GM19452 (cell line): ENCODE data around the gene AUTS2.

Source experiments
- ATAC-seq: cut with Tn5 transposase; IDR thresholded peaks from one replicate; pipeline ENCODE4 v1.9.1; 2021; ENCODE audit not compliant: unreplicated experiment

AUTS2 gene

DNA sequence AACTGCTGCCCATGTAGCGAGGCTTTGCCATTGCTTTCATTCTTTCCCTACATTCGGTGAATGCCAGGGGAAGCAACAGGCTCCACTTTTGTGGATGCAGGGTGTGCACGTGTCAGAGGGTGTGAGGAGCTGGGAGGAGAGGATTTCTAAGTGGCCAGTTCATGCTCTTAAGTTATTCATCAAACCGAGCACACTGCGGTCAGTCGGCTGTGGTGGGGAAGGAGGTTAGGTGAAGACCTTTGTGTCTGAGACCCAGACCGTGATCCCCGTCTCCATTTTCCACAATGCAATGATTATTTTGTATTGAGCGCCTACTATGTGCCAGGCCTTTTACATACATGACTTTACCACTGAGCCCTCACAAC lies 1095.0 kb downstream of the AUTS2 start:
- no peak for ATAC-seq

DNA sequence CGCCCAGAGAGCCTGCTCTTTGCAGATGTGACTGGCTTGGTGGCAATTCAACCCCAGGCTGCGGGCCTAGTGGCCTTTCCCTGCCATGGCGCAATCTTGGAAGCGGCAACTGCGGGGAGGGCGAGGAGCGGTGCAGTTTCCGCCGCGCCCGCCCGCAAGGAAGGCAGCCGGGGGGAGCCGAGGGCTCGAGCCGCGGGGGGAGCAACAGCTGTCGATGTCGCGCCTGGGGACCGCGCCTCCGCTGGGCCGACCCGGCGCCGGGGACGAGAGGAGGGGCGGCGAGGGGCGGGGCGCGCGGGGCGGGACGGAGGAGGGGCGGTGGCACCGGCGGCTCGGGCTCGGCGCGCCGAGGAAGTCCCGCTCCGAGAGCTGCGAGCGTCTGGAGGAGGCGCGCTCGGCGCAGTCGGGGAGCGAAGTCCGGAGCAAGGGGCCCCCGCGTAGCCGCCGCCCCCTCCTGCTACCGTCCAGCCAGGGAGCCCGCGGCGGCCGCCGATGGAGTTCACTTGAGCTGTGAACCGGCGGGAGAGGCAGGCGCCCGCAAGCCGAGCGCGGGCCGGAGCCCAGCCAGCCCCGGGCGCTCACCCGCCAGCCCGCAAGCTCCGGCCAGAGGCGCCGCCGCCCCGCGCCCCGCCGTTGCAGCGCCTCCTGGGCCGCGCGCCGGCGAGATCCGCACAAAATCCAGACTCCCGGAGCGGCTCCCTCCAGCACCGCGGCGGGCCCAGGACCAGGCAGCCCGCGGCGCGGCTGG lies 1095.6 kb downstream of the AUTS2 start:
- ATAC-seq, result peak; percentile 53

DNA sequence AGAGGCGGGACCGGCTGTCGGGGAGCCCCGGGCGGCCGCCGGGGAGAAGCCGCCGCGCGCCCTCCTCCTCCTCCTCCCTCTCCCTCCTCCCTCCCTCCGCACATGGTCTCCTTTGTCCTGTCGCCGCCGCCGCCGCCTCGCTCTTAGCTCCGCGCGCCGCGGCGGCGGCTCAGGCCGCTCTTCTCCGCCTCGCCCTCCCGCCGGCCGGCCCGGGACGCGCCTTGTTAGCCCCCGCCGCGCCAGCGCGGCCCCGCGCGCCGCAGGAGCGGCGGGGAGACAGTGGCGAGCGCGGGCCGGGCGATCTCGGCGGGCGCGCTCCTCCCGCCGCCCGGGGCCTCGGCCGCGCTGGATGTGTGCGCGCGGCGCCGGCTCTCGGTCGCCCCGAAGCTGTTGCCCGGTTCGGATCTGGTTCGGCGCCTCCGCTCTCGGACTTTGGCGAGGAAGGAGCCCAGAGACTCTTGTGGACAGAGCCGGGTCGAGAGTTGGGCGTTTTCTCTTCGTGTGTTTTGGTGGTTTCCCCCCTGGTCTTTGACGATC lies 1096.2 kb downstream of the AUTS2 start:
- peak; percentile 43 for ATAC-seq

DNA sequence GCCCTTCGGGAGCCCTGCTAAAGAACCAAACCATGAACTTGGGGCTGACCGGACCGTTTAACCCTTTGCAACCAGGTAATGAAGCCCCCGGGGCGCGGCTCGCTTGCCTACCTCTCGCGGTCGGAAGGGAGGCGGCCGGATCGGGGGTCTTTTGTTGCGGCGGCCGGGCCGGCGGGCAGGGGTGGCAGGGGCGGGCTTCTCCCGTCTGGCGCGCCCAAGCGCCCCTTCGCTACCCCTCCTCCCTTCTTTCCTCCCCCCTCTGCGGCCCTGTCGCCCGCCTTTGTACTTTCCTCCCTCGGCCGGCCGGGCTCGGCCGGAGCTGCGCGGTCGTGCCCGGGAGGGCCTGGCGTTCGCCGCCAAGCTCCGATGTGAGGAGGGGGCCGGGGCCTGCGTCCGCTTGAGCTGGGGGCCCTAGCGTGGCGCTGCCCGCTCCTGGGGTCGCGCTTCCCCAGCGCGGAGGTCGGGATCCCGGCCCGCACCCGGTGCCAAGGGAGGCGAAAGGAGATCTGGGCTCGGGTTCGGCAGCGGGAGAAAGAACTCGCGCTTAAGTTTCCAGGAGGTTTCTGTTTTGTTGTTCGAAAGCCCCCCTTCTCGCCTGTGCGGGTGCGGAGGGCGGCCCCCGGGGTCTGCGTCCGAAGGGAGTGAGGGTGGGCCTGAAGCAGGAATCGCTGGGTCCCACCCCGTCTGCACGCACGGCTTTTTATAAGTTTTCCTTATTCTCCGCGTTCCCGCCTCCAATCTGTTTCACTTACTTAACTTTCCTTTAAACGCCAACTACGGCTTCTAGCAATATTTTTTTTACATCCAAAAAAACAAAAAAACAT lies 1096.9 kb downstream of the AUTS2 start:
- no peak for ATAC-seq

DNA sequence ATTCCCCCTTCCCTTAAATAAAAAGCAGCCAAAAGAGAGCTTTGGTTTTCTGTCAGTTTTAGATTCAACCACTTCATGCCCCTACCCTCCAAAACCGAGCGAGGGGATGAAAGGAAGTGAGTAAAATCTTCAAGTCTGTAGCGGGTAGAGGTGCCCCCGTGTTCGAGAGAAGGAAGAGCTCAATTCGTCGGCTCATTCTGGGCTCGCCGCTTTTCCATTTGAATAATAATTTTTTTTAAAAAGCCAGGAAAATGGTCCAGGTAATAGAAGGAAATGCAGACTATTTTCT lies 1097.5 kb downstream of the AUTS2 start:
- no peak for ATAC-seq

DNA sequence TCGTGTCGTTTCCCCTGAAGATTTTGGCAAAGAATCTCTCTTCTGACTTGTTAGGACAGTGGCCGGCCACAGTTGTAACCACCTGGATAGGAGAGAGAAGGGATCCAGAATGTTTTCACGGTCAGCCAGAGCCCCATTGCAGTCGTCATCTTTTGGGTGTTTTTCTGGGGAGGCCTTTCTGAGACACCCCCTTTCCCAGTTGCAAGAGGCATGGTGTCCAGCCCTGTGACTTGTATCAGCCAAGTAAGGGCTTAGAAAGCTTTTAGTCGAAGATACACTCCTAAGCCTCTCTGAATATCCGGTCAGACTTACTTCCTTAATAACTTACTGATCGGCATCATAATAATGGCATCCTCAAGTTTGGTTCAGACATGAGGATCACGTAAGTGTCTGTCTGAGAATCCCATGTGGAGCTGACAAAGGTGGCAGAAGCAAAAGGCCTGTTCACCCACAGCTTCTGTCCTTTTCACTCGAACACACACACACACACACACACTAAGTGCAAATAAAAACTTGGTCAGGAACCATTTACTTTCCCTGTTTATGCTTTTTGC lies 1098.0 kb downstream of the AUTS2 start:
- no peak for ATAC-seq

DNA sequence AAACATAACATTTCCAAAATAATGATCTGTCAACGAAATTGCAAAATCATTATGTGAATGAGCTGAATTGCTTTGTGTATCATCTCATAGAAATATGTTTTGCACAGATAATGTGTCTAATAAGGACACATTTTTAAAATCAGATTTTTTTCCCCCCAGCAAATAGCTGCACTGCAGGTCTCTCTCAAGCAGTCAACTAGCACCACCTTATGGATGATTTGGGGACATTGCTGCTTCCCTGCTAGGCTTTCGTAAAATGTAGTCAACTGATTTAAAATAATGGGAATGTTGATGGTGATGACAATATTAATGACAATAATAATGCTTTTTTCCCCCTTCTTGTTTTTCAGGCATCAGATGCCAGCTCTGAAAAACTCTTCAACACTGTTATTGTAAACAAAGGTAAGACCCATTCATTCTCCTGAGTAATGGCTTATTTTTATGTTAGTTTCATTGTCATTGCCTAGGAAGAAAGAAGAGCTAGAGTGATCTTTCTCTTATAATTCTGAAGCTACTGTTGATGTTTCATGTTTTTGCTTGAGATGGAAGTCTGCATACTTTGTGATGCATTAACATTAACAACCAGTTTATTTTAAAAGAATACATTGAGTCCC lies 1100.1 kb downstream of the AUTS2 start:
- no peak for ATAC-seq

DNA sequence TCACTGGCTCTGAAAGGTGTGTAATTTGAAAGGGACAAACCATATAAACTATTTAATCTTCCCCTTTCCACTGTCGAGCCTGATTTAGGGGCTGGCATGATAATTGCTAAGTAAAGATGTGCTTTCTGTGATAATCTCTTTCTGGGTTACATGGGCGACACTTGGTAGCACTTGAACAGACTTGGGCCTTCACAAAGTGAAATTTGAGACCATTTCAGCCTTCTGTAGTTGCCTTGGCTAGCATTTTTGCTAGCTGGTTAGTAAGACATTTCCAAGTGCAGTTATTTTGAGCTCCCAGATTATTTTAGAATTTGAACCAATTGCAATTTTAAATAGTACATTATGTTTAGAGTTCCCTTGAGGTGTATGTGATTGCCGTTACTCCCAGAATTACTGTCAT lies 1101.0 kb downstream of the AUTS2 start:
- no peak for ATAC-seq

DNA sequence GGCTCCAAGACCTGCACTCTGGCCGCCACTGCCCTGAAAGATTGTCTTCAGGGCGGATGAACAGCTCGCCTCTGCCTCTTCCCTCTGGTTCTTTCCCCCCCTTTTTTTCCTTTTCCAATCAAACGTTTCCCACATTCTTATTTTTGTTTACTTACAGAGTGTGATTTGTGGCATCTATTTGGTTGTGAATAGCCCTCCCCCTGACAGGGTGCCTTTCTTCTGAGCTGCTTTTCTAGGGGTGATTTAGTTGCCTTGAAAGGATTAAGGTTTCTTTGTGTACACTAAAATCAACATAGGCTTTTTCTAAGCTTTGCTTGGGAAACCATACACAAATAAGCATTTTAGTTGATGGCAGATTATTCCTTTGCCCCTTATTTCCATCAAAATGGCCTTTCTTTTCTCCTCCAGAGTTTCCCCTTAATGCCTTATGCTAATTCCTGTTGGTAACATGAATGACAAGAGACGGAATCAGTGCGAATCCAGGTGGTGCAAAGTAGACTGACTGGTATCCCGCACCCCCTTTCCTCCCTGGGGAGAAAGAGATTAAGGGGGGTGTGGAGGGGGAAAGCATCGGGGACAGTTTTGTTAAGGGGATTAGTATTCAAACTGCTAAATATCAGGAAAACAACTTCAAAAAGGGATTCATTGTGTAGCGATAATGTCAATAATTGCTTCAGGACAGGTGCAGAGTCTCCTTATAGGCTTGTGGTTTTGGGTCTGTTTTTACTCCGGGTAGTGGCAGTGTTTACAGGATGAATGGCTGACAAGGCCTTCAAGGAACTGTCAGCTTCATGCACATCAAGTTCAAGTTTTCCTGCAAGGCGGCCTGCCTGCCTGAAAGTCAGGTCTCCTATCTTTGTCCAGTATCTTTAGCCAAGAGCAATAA lies 1102.0 kb downstream of the AUTS2 start:
- no peak for ATAC-seq

DNA sequence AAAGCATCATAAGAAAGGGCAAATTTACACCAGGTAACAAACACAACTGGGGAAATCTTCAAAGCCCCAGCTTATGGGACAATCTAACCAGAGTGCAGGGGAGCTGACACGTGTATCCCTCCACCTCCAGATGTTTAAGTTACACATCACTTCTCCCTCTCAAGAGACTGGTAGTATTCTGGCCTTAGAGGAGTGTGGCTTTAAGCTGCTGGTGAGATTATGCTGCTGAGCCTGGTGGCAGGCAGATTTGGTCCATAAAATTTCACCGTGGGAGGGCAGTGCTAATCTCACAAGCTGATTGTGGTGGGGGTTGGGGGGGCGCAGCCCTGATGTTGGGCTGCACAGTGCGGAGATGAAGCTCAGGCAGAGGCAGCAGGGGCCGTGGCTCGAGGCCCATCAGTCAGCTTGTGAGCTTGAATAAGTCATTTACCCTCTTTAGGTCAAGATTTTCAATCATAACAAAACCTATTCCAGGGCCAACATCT lies 1102.7 kb downstream of the AUTS2 start:
- no peak for ATAC-seq

DNA sequence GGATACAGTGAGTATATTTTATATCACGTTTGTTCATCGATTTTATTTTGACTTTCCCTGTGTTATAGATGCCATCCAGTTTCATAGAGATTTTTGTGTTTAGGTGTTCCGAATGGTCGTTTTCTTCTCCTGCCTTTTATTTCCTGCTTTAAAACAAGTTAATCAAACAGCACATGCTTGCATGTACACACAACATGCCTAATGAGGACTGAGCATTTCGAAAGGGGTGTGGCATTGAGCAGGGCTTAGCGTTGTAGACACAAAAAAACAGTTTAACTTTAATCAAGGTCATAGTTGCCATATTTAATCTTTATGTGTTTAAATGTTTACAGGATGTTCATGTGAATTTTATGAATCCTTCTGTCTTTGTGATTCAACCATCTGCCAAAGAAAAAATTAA lies 1103.2 kb downstream of the AUTS2 start:
- ATAC-seq, result no peak

DNA sequence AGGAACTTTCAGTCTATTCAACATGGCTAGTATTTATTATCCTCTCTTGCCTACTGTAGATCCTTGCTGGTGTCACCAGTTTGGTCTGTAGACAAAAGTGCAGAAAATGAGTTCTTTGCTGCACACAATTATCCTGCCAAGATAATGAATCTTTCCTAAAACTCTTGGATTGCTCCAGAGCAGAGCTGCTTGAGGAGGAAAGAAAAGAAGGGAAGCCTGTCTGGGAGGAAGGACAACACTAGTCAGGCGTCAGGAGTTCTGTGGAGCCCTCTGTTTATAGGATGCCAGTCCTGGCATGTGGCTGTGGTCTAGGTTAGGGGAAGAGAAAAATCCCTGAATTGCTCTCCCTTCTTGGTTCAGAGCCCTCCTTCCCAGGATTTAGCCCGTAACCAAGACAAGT lies 1103.7 kb downstream of the AUTS2 start:
- ATAC-seq, result no peak

DNA sequence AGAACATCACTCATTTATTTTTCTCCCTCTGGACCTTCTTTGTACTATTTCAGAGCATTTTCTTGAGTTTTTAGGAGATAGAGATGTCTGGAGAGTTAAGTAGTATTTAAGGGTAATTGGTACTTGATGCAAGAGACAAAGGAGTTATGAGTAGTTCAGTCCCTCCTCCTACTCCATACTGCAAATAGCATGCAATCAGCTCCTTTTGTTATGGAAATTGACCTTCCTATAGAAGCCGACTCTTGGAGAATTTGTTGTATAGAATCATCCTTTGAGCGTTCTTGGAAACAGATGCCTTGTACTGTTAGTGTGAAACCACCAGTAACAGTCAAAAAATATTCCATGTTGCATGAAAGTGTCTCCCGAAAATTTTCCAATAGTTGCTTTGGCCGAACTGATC lies 1105.5 kb downstream of the AUTS2 start:
- no peak for ATAC-seq

DNA sequence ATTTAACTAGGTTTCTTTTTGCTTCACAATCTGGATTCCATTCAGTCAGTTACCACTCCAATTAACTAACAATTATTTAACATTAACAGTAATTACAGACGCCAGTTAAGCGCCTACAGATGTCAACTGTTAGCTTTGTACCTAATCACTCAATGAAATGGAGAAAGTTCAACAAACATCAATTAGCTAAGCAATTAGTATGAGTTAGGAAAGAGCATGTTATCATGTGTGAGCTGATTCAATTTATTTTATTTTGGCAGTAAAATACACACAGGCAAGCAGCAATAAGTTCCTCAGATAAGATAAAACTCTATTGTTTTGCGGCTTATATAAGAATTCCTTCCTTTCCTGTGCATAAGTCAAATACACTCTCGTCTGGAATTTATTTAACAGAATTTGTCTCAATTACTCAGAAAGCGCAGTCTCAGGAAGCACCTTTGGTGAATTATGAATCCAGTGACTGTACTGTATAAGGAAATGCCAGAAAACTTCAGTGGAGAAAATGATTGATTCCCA lies 1106.6 kb downstream of the AUTS2 start:
- no peak for ATAC-seq

DNA sequence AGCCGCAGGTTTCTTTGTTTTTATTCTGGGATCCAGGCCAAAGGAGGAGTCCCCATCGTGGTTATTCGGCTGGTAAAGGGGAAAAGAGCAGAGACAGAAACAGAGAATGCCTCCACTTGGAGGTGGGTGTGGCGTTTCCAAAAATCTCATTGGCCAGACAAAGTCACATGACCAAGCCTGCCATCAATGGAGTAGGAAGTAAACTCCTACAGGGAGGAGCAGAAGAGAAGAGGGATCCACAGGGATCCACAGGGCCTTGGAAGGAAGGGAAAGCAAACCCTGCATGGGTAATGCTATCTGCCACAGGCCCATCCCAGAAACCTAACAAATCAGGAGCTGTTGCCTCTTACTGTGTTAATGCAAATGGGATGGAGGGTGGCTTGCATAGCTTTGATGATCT lies 1107.9 kb downstream of the AUTS2 start:
- ATAC-seq, result no peak

DNA sequence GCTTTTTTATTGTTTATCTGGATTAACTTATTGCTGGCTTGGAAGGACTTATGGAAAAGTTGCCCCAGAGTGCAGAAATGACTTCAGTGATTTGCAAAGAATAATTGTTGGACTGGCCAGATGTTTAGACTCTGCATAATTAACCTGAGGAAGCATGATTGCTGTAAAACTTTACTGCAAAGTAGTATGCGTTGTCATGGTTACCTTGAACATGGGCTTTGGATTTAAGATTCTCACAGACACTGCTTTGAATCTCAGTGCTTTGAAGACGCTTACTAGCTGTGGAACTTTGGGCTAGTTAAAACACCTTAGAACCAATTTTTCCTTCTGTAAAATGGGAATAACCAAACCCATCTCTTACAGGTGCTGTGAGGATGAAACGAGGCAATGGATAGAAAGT lies 1108.4 kb downstream of the AUTS2 start:
- ATAC-seq, result no peak

DNA sequence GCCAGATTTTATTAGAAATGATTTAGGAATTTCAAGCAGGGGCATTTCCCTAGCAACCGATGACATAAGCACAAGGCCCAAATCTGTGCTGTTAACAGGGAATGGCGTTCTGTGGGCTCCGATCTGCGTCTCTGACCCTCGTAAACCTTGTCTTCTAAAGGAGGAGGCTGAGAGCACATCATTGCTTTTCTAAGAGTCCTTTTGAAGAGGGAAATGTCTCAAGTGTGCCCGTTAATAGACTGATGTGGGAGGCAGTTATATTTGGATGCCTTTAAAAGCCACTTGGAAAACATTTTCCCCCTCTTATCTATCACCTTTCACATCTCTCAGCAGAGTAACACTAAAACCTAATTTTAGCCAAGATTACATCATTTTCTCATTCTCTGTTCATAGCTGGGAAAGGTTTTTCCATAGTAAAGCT lies 1109.6 kb downstream of the AUTS2 start:
- ATAC-seq, result no peak

DNA sequence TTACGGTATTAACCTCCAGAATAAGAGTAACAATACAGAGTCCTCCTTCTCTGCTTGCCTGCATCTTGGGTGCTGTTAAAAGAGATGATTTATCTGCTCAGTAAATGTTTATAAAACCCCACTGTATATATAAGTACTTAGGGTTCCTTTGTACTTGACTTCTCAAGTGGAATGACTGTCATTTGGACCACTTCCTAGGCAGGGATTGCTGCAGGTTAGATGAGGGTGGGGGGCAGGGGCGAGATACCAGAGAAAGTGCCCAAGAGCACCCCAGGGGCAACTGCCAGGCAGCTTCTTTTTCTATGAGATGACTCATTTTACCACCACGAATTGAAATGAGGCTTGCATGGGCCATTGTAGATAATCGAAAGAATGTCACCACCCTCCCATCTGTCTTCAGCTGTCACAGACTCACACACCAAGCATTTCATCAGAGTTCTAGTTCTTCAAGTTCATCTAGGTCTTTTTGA lies 1111.8 kb downstream of the AUTS2 start:
- ATAC-seq, result no peak

DNA sequence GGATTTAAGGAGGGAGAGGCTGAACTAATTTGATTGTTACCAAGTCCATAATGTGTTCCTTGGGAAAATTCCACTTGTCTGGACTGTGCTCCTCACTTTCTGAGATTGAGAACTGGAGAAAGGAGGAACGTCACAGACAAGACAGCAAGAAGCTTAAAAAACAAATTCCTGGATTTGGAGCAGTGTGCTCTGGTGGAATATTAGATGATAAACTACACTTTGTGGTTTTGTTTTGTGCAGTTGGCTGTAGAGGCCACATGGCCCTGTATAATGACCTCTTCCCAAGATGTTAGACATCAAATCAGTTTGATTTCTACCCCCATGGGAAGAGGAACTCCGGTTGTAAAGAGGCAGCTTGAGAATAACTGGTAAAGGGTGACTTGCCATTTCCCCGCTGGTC lies 1112.4 kb downstream of the AUTS2 start:
- no peak for ATAC-seq

DNA sequence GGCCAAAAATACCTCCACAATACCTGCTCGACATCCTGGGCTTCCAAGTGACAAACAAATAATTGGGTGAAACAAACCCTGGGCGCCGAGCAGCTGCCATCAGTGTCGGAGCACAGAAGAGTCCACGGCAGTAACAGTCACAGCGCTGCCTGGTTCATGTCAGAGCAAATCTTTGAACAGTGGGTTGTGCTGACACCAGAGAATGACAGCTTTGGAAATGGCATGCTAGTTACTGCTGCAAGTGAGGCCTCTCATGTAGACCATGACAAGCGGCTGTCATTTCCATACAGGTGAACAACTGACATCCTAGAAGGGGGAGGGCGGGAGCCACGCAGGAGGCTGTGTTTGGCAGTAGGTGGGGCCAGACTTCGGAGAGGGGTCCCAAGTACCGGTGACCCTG lies 1113.2 kb downstream of the AUTS2 start:
- no peak for ATAC-seq
